NCI-H2107 treated with DMSO at 0.1 percent for 48 hours (cell line): ENCODE measurements around the gene CAPZA3.
"Not testable (repeated sequence)": the region's sequence is repeated elsewhere in the genome, so short reads cannot be mapped to it uniquely, and the experiment has no call there.

Experiments used
- DNase-seq: peaks from one replicate; lab custom pipeline; 2025; ENCODE audit not compliant: unreplicated experiment; lab: John Stamatoyannopoulos, UW

Gene CAPZA3

GRCh38 chr12:18737819-18738218, at the start of gene CAPZA3, which contains the start of gene PLCZ1:
TSS of gene CAPZA3 (plus strand) at chr12:18738119. CDS start at chr12:18738269, 150 bp downstream.
TSS of gene PLCZ1 (minus strand) at chr12:18738012. CDS start at chr12:18737371, 641 bp downstream.
- no peak for DNase-seq

GRCh38 chr12:18689771-18690170, 48.1 kb upstream of the CAPZA3 start:
- no peak for DNase-seq

- DNase-seq, result no peak
Measured at GRCh38 chr12:18690653-18691052, 47.3 kb upstream of the CAPZA3 start.

GRCh38 chr12:18693986-18694385, 43.9 kb upstream of the CAPZA3 start:
- not testable (repeated sequence) for DNase-seq

GRCh38 chr12:18696971-18697602, 40.8 kb upstream of the CAPZA3 start:
- no peak for DNase-seq

GRCh38 chr12:18700271-18700670, 37.6 kb upstream of the CAPZA3 start:
- DNase-seq, result no peak

GRCh38 chr12:18703321-18703720, 34.6 kb upstream of the CAPZA3 start:
- no peak for DNase-seq

GRCh38 chr12:18703911-18704310, 34.0 kb upstream of the CAPZA3 start:
- DNase-seq, result no peak

- no peak for DNase-seq
Measured at GRCh38 chr12:18706798-18707197, 31.1 kb upstream of the CAPZA3 start.

GRCh38 chr12:18716236-18716635, 21.7 kb upstream of the CAPZA3 start:
- no peak for DNase-seq

GRCh38 chr12:18718462-18718861, 19.5 kb upstream of the CAPZA3 start:
- no peak for DNase-seq

GRCh38 chr12:18719922-18720510, 17.9 kb upstream of the CAPZA3 start:
- DNase-seq, result no peak

- DNase-seq, result no peak
Measured at GRCh38 chr12:18720690-18721089, 17.2 kb upstream of the CAPZA3 start.

GRCh38 chr12:18721452-18721851, 16.5 kb upstream of the CAPZA3 start:
- DNase-seq, result no peak

- no peak for DNase-seq
Measured at GRCh38 chr12:18723752-18724151, 14.2 kb upstream of the CAPZA3 start.

- no peak for DNase-seq
Measured at GRCh38 chr12:18731156-18731555, 6.8 kb upstream of the CAPZA3 start.

GRCh38 chr12:18747895-18748294, 10.0 kb downstream of the CAPZA3 start:
- no peak for DNase-seq

GRCh38 chr12:18749386-18749957, 11.6 kb downstream of the CAPZA3 start:
- no peak for DNase-seq

GRCh38 chr12:18750085-18750484, 12.2 kb downstream of the CAPZA3 start:
- DNase-seq, result no peak

GRCh38 chr12:18751866-18752265, 13.9 kb downstream of the CAPZA3 start:
- DNase-seq, result no peak

GRCh38 chr12:18752280-18752920, 14.5 kb downstream of the CAPZA3 start:
- DNase-seq, result no peak

- DNase-seq, result no peak
Measured at GRCh38 chr12:18752947-18753346, 15.0 kb downstream of the CAPZA3 start.
